ENCODE data around the gene CARS2. TPM values are rescaled to one million over a fixed set of nuclear protein-coding genes. Genes with fewer than 3 reads are reported as not detected.

The CARS2 gene
- total RNA-seq, 1 donor from 2014 or later, result 152 TPM

- TF ChIP-seq CTCF (IDR thresholded peaks at IDR 0.05; ENCODE audit: insufficient read depth, low read length, severe bottlenecking), result no peak
- FAIRE-seq, result no peak
- Histone ChIP-seq H3K27me3 (ENCODE audit: control insufficient read depth, insufficient read depth, low read length) (no peaks in the 10 kb centered on the region), H3K4me3 (ENCODE audit: low read depth, low read length) (no peak overlapping the region), H3K36me3 (ENCODE audit: control insufficient read depth, insufficient read depth, low read length) (peaks cover 22% of the 10 kb centered on the region)
- DNase-seq (ENCODE audit: low read depth), result no peak
Measured at GRCh38 chr13:110630566-110631119, 75.3 kb downstream of the CARS2 start.

GRCh38 chr13:110629735-110630134 is 76.2 kb downstream of the CARS2 start:
- Histone ChIP-seq H3K4me3 (ENCODE audit: low read depth, low read length) (no peak overlapping the region), H3K36me3 (ENCODE audit: control insufficient read depth, insufficient read depth, low read length) (peaks cover 20% of the 10 kb centered on the region), H3K27me3 (ENCODE audit: control insufficient read depth, insufficient read depth, low read length) (no peaks in the 10 kb centered on the region)
- TF ChIP-seq CTCF (IDR thresholded peaks at IDR 0.05; ENCODE audit: insufficient read depth, low read length, severe bottlenecking), result no peak
- FAIRE-seq (no peak), DNase-seq (ENCODE audit: low read depth) (no peak)

- H3K36me3 ChIP-seq (ENCODE audit: control insufficient read depth, insufficient read depth, low read length), result peaks cover 15% of the 10 kb centered on the region
- H3K27me3 ChIP-seq (ENCODE audit: control insufficient read depth, insufficient read depth, low read length), result no peaks in the 10 kb centered on the region
- DNase-seq (ENCODE audit: low read depth), result no peak
- FAIRE-seq, result no peak
- no peak for TF ChIP-seq CTCF (IDR thresholded peaks at IDR 0.05; ENCODE audit: insufficient read depth, low read length, severe bottlenecking)
- H3K4me3 ChIP-seq (ENCODE audit: low read depth, low read length), result no peak overlapping the region
Measured at GRCh38 chr13:110628952-110629701, 76.8 kb downstream of the CARS2 start.

GRCh38 chr13:110628477-110628793 is 77.5 kb downstream of the CARS2 start:
- Histone ChIP-seq H3K27me3 (ENCODE audit: control insufficient read depth, insufficient read depth, low read length) (no peaks in the 10 kb centered on the region), H3K36me3 (ENCODE audit: control insufficient read depth, insufficient read depth, low read length) (peaks cover 15% of the 10 kb centered on the region), H3K4me3 (ENCODE audit: low read depth, low read length) (no peak overlapping the region)
- TF ChIP-seq CTCF (IDR thresholded peaks at IDR 0.05; ENCODE audit: insufficient read depth, low read length, severe bottlenecking), result no peak
- no peak for DNase-seq (ENCODE audit: low read depth)
- no peak for FAIRE-seq

GRCh38 chr13:110627761-110628476 is 78.0 kb downstream of the CARS2 start:
- TF ChIP-seq CTCF (IDR thresholded peaks at IDR 0.05; ENCODE audit: insufficient read depth, low read length, severe bottlenecking), result no peak
- DNase-seq (ENCODE audit: low read depth), result no peak
- Histone ChIP-seq H3K4me3 (ENCODE audit: low read depth, low read length) (no peak overlapping the region), H3K27me3 (ENCODE audit: control insufficient read depth, insufficient read depth, low read length) (no peaks in the 10 kb centered on the region), H3K36me3 (ENCODE audit: control insufficient read depth, insufficient read depth, low read length) (peaks cover 18% of the 10 kb centered on the region)
- no peak for FAIRE-seq

Measured in bronchial epithelial cell (primary cell).